SU-DHL-6 (cell line): ENCODE measurements around the gene ANKRD65.

Source experiments
- H2AFZ ChIP-seq: fragments of 200-600 bp; sonication (generic); 2 replicates; pipeline ENCODE4 v1.6.1; 2014; ENCODE audit warnings: low read depth, mild to moderate bottlenecking, moderate library complexity, mixed read lengths, antibody characterized with exemption, low read length; ENCODE audit not compliant: severe bottlenecking
- H3F3A ChIP-seq: fragments of 200-600 bp; shearing (Covaris generic); 2 replicates; pipeline ENCODE4 v1.6.0; 2016; ENCODE audit warnings: antibody characterized with exemption, mild to moderate bottlenecking; ENCODE audit not compliant: insufficient read depth
- H3K27ac ChIP-seq: fragments of 200-600 bp; sonication (generic); 2 replicates; pipeline ENCODE4 v1.5.1; 2016; ENCODE audit warnings: low read depth, mild to moderate bottlenecking, low read length, moderate library complexity, mixed read lengths
- H3K27me3 ChIP-seq: fragments of 200-600 bp; sonication (generic), shearing (Covaris generic); 2 replicates; pipeline ENCODE4 v1.6.0; 2014; ENCODE audit warnings: mild to moderate bottlenecking, low read length
- H3K36me3 ChIP-seq: fragments of 200-600 bp; sonication (generic); 2 replicates; pipeline ENCODE4 v1.6.1; 2014; ENCODE audit warnings: mild to moderate bottlenecking, low read length, mixed read lengths
- H3K4me2 ChIP-seq: fragments of 300-600, 200-600 bp; shearing (Covaris generic), sonication (generic); 2 replicates; pipeline ENCODE4 v1.6.0; 2014; ENCODE audit warnings: low read length, low read depth, mild to moderate bottlenecking; ENCODE audit not compliant: poor library complexity, severe bottlenecking
- H3K4me3 ChIP-seq: fragments of 200-600 bp; sonication (generic); 2 replicates; pipeline ENCODE4 v1.5.1; 2014; ENCODE audit warnings: antibody characterized with exemption, low read length, mild to moderate bottlenecking, mixed read lengths; ENCODE audit not compliant: insufficient read depth, poor library complexity, severe bottlenecking
- H3K79me2 ChIP-seq: fragments of 200-600 bp; sonication (generic); 2 replicates; pipeline ENCODE4 v1.6.1; 2014; ENCODE audit warnings: mild to moderate bottlenecking, low read length, moderate library complexity; ENCODE audit not compliant: insufficient read depth
- H3K9ac ChIP-seq: fragments of 200-600 bp; sonication (generic); 2 replicates; pipeline ENCODE4 v1.7.0; 2014; ENCODE audit warnings: mild to moderate bottlenecking, low read length
- H3K9me2 ChIP-seq: fragments of 200-600 bp; sonication (generic); replicated peaks from 2 replicates; pipeline ENCODE4 v1.6.1; 2014; ENCODE audit warnings: low read length; ENCODE audit not compliant: insufficient read depth
- H3K9me3 ChIP-seq: fragments of 200-600 bp; sonication (generic); 2 replicates; pipeline ENCODE4 v1.6.1; 2014; ENCODE audit warnings: low read length, mixed read lengths; ENCODE audit not compliant: insufficient read depth
- H4K20me1 ChIP-seq: fragments of 200-600 bp; sonication (generic); 2 replicates; pipeline ENCODE4 v1.6.1; 2014; ENCODE audit warnings: low read depth, mild to moderate bottlenecking, antibody characterized with exemption, low read length, moderate library complexity, mixed read lengths
- EZH2phosphoT487 ChIP-seq: fragments of 200-600 bp; sonication (generic), shearing (Covaris generic); conservative IDR thresholded peaks from 2 replicates; pipeline ENCODE4 v1.6.1; 2018; ENCODE audit warnings: mild to moderate bottlenecking, antibody characterized with exemption, low read length, moderate library complexity, mixed read lengths
- TF ChIP-seq, protein P1 (sequence below): fragments of 200-600 bp; sonication (generic); IDR thresholded peaks from one replicate; pipeline ENCODE4 v1.5.1; 2017; ENCODE audit warnings: antibody characterized with exemption, mild to moderate bottlenecking, low read length, moderate library complexity; ENCODE audit not compliant: insufficient read depth, poor library complexity, severe bottlenecking

Gene ANKRD65

DNA sequence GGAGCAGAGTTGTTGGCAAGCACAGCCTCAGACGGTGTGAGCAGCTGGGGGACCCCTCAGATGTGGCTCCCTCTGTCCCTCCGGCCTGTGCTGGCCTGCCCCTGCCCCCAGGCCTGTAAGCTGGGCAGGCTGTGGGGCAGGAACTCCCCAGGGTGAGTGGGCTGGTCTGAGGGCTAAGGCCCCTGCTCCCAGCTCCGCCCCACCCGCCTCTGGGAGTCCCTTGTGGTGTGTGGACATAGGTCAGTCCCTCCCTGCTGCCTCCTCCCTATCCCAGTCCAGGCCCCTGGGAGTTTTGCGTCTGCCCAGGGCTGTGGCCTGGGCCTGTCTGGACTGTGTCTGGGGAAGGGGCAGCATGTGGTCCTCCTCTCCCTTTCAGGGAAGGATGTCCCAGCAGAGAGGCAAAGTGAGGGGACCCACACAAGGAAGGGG, 10.8 kb upstream of the ANKRD65 start:
- no peaks in the 10 kb centered on the region for H3F3A ChIP-seq
- no peak overlapping the region for H3K4me3 ChIP-seq
- no peak for TF ChIP-seq EZH2phosphoT487
- TF ChIP-seq, protein P1, sequence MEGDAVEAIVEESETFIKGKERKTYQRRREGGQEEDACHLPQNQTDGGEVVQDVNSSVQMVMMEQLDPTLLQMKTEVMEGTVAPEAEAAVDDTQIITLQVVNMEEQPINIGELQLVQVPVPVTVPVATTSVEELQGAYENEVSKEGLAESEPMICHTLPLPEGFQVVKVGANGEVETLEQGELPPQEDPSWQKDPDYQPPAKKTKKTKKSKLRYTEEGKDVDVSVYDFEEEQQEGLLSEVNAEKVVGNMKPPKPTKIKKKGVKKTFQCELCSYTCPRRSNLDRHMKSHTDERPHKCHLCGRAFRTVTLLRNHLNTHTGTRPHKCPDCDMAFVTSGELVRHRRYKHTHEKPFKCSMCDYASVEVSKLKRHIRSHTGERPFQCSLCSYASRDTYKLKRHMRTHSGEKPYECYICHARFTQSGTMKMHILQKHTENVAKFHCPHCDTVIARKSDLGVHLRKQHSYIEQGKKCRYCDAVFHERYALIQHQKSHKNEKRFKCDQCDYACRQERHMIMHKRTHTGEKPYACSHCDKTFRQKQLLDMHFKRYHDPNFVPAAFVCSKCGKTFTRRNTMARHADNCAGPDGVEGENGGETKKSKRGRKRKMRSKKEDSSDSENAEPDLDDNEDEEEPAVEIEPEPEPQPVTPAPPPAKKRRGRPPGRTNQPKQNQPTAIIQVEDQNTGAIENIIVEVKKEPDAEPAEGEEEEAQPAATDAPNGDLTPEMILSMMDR = no peak
- no peaks in the 10 kb centered on the region for H3K79me2 ChIP-seq
- no peaks in the 10 kb centered on the region for H4K20me1 ChIP-seq
- H3K36me3 ChIP-seq = no peaks in the 10 kb centered on the region
- no peak overlapping the region for H2AFZ ChIP-seq
- H3K9me2 ChIP-seq = no peaks in the 10 kb centered on the region
- H3K4me2 ChIP-seq = no peak overlapping the region
- no peaks in the 10 kb centered on the region for H3K9me3 ChIP-seq
- H3K9ac ChIP-seq = no peak overlapping the region
- no peak overlapping the region for H3K27ac ChIP-seq
- no peaks in the 10 kb centered on the region for H3K27me3 ChIP-seq

DNA sequence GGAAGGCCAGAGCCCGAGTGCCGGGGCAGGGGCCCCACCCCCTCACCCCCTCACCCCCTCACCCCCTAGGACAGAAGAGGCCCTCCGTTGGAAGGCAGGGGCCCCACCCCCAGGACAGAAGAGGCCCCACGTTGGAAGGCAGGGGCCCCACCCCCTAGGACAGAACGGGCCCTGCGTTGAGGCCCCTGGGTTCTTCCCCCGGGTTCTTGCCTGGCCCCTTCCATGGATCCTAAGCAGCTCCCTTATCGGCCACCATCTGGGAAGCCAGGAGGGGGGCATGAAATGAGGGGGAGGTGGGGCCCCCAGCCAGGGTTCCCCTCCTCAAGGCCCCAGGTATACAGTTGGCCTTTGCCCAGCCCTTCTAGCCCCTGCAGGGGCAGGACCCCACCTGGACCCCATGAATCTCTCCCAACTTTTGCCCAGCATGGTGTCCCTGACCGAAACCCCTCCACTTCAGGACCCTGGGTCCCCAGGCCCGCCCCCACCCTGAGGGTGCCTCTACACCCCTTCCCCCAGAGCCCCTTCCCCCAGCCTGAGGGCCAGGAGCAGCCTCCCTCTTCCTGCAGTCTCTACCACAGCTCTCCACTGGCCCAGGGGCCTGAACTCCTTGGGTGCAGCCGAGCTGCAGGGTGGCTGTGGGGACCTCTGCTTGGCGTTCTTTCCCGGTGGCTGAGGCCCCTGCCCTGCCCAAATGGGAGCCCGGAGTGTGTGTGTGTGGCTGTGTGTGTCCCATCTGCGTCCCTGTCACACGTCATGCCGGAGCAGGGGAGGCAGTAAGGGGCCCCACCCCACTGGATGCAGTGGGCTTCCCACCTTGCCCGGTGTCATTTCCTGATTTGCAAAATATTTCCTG, 10.1 kb upstream of the ANKRD65 start:
- no peaks in the 10 kb centered on the region for H3K27me3 ChIP-seq

DNA sequence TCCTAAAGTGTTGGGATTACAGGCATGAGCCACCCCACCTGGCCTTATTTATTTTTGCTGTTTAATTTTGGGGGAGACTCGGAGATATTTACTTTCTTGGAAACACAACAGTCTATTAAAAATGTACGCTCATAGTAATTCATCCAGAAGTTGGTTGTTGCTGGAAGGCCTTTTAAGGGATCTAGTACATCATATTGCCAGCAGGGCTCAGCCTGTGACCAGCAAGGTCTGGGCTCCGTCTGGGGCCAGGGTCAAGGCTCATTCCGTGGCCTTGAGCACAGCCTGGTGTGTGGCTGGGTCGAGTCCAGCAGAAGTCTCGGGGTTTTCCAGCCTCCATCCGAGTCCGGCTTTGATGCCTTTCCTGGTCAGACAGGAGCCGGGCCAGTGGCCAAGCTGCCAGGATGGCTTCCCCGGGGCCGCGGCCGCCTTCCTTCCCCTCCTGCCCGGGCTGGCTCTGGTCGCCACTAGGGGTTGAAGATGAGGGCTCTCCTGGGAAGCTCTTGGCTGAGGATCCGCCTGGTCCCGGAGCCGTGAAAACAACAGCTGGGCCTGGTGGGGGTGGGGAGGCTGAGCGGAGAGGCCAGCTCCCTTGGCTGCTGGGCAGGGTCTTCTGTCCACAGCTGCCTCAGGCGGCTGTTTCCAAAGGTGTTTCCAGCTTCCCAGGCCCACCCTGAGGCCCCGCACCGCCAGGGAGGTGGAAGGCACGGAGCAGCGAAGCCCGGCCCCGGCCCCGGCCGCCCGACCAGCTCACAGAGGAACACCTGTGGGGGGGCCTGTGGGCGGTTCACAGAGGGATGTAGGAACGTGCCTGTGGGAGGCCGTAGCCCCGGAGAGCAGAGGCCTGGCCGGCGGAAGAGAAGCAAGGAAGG, 9.3 kb upstream of the ANKRD65 start:
- H4K20me1 ChIP-seq = no peaks in the 10 kb centered on the region
- H3K9ac ChIP-seq = no peak overlapping the region
- no peak overlapping the region for H3K4me3 ChIP-seq
- no peaks in the 10 kb centered on the region for H3F3A ChIP-seq
- no peaks in the 10 kb centered on the region for H3K9me3 ChIP-seq
- H3K9me2 ChIP-seq = no peaks in the 10 kb centered on the region
- TF ChIP-seq EZH2phosphoT487 = no peak
- TF ChIP-seq, protein P1 = no peak
- H3K36me3 ChIP-seq = no peaks in the 10 kb centered on the region
- no peak overlapping the region for H3K4me2 ChIP-seq
- H3K79me2 ChIP-seq = no peaks in the 10 kb centered on the region
- no peak overlapping the region for H2AFZ ChIP-seq
- no peak overlapping the region for H3K27ac ChIP-seq
- H3K27me3 ChIP-seq = no peaks in the 10 kb centered on the region

More for the DNA sequence above, 10.1 kb upstream of the ANKRD65 start:
- Histone ChIP-seq H3K9ac (no peak overlapping the region), H3F3A (no peaks in the 10 kb centered on the region), H3K79me2 (no peaks in the 10 kb centered on the region), H2AFZ (no peak overlapping the region), H3K4me2 (no peak overlapping the region), H3K36me3 (no peaks in the 10 kb centered on the region), H4K20me1 (no peaks in the 10 kb centered on the region), H3K27ac (no peak overlapping the region), H3K9me2 (no peaks in the 10 kb centered on the region), H3K4me3 (no peak overlapping the region), H3K9me3 (no peaks in the 10 kb centered on the region)
- TF ChIP-seq EZH2phosphoT487 = no peak
- TF ChIP-seq, protein P1 = no peak
